ENCODE results near the gene MYLIP.
A peak's percentile ranks its signal among the peaks of the same experiment; 100 is the strongest.

Gene MYLIP

DNA sequence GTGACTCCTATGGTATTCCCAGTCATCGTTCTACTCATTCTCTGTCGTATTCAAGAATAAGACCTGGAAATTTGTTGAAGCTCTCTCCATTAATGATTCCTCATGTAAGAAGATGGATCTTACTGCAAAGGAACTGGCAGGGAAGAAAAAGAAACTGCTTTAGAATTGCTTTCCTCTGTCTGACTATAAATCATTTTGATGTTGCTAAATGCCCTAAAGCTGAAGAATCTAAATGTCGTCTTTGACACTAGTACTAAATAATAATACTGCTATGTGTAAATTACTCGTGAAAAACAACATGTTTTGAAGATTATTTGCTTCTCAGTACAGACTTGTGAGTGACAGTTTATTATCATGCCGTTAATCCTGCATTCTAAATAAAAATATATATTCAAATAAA lies 20.5 kb upstream of the MYLIP start:
- no peak for DNase-seq (ENCODE audit: low spot score)

DNA sequence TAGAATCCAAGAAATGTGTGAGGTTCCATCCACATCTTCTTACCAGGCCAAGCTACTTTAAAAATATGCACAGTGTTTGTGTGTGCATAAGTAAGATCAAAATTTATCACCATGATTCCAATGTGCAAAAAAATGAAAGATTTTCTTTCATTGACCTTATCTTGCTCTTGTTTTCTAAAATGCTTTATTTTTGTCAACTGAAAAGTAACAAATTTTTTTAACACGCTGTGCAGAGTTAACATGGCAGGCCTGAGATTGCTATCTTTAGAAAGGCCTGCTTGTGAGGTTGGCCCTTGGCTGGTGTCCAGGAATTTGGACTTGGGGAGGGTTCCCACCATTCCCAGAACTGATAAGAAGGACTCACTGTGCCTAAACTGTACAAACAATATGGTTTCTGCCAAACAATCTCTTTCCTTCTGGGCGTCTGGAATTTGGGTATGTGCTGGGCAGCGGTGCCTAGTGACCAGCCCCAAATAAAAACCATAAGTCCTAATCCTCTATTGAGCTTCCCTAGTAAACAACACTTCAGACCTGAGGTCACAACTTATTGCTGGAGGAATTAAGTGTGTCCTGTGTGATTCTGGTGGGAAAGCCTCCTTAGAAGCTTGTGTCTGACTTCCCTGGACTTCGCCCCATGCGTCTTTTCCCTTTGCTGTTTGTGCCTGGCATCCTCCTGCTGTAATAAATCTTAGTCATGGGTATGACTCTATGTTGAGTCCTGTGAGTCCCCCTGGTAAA lies 19.8 kb upstream of the MYLIP start:
- peak; percentile 43 for DNase-seq (ENCODE audit: low spot score)

GRCh38 chr6:16109659-16110305 lies 19.1 kb upstream of the MYLIP start:
- DNase-seq (ENCODE audit: low spot score), result no peak

GRCh38 chr6:16118825-16119224 lies 10.1 kb upstream of the MYLIP start:
- DNase-seq (ENCODE audit: low spot score), result no peak

DNA sequence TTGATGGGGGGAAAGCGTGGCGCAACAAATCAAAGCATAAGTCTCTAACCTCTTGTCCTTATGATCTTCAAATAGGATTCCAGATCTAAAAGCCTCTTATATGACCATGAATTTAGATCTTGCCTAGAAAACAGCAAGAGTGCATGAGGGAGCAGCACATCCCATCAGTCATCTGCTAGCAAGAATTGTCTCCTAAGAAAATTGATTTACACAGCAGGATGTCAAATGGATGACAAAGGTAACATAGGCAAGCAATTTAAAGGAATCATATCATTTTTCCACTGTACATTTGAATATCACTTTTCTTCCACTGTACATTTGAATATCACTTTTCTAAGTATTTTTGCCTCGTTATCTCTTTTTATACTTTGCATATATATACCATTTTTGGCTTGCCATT lies 7.5 kb upstream of the MYLIP start:
- DNase-seq (ENCODE audit: low spot score), result no peak

- DNase-seq (ENCODE audit: low spot score), result no peak
Observed at GRCh38 chr6:16122197-16122596, 6.7 kb upstream of the MYLIP start.

DNA sequence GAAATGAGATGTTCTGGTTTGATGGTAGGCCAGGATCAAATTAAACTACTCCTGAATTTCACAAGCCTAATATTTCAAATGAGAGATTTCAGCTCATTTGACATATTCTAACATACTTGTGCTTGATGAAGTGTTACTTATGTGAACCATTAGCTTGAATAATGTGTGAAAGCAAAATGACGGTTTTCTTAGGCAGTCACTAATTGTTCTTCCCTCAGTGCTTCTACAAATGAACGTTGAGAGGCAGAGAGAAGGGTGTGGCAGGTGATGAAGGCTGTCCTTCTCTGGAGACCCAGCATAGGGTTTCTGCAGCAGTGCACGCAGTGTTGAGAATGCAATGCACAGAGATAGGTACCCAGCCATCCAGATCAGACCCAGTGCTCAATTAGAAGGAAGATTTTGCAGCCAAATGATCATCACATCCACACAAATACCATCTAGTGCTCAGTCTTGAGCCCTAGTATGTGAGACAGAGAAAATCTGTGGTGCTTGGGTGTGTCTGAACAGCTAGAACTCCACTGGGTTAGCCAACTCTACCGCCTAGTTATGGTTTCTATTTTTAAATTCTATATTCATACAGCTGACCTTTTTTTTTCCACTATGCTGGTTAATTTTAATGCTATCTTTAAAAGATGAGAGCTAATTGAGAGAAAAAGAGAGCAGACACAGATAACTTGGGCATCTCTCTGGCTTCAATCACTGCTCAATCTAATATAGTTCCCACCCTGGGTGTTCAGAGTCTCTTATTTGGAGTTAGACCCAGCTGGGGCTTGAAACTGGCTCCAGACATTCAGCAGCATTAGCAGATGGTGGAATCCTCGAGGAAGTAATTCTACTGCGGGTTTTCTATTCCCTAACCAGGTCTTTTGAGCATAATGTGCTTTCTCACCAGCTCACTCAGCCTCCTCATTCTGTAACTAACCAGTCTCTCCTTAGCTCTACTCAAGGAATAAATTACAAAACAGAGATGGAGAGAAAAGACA lies 4.4 kb upstream of the MYLIP start:
- no peak for DNase-seq (ENCODE audit: low spot score)

- no peak for DNase-seq (ENCODE audit: low spot score)
Observed at GRCh38 chr6:16126056-16126455, 2.8 kb upstream of the MYLIP start.

- no peak for DNase-seq (ENCODE audit: low spot score)
Observed at GRCh38 chr6:16126861-16127260, 2.0 kb upstream of the MYLIP start.

DNA sequence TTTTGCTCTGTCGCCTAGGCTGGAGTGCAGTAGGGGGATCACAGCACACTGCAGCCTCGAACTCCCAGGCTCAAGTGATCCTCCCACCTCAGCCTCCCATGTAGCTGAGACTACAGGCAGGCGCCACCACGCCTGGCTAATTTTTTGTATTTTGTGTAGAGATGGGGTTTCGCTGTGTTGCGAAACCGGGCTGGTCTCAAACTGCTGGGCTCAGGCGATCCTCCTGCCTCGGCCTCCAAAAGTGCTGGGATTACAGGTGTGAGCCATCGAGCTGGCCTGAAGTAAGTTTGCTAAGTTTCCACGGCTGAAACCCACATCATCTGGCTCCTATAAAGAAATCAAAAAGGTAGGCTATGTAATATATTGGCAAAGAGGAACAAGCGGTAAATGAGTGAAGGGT lies 1.4 kb upstream of the MYLIP start:
- no peak for DNase-seq (ENCODE audit: low spot score)

- peak; percentile 71 for DNase-seq (ENCODE audit: low spot score)
Observed at GRCh38 chr6:16129623-16130401, 926 bp downstream of the MYLIP start.

- no peak for DNase-seq (ENCODE audit: low spot score)
Observed at GRCh38 chr6:16130437-16130891, 1.6 kb downstream of the MYLIP start.

DNA sequence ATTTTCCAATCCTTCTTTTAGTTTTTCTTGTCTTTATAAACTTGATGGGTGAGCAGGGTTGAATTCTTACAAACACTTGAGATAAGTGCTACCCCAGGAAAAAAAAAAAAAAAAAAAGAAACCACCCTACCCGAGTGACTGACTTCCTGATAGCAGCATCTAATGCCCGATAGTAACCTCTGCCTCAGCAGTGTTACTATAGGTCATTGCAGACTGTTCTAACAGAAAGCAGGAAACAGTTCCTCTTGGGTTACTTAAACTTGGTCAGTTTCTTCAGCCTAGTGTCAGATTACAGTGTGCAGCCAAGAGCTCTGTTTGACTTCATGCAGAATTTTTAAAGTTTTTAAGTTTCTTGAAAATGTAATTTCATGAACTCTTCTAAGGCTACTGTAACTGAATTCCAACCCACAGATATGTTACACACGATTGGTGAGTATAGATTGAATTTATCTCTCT lies 2.1 kb downstream of the MYLIP start:
- peak; percentile 89 for DNase-seq (ENCODE audit: low spot score)

- peak; percentile 66 for DNase-seq (ENCODE audit: low spot score)
Observed at GRCh38 chr6:16132909-16133308, 4.0 kb downstream of the MYLIP start.

DNA sequence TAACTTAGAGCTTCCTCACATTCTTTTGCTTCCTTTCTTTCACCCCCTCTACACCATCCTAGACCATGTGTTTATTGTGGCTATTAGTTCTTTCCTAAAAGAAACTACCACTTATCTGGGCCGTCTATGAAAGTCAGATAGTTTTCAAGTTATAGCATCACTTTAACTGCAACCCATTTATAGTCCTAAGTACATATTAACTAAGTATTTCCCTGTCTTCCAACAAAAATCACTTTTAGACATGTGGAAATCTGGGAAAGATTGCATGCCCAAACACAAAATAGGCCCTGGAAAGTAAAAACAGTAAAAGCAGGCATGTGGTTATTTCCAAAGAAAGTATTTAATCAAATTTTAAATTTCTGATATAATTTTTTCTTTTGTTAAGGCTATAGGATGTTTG lies 5.5 kb downstream of the MYLIP start:
- no peak for DNase-seq (ENCODE audit: low spot score)

DNA sequence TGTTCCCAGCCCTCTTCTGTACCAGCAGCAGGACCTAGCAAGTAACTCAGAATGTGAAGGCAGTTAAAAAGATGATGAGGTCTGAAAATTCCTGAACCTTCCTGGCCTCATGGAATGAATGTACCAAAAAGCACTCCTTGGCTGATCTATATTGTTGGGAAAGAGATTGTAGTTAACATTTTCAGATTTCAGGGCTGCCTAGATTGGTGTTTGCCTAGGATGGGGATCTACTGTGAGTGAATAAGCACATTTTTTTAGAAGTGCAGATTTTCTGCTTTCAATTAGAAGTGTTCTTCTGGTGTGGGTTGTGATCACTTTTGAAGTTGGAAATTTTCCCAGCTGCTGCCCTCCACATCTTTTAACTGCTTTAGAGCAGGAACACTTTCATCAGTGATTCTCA lies 6.2 kb downstream of the MYLIP start:
- DNase-seq (ENCODE audit: low spot score), result peak; percentile 61

GRCh38 chr6:16136091-16136490 lies 7.2 kb downstream of the MYLIP start:
- DNase-seq (ENCODE audit: low spot score), result no peak

DNA sequence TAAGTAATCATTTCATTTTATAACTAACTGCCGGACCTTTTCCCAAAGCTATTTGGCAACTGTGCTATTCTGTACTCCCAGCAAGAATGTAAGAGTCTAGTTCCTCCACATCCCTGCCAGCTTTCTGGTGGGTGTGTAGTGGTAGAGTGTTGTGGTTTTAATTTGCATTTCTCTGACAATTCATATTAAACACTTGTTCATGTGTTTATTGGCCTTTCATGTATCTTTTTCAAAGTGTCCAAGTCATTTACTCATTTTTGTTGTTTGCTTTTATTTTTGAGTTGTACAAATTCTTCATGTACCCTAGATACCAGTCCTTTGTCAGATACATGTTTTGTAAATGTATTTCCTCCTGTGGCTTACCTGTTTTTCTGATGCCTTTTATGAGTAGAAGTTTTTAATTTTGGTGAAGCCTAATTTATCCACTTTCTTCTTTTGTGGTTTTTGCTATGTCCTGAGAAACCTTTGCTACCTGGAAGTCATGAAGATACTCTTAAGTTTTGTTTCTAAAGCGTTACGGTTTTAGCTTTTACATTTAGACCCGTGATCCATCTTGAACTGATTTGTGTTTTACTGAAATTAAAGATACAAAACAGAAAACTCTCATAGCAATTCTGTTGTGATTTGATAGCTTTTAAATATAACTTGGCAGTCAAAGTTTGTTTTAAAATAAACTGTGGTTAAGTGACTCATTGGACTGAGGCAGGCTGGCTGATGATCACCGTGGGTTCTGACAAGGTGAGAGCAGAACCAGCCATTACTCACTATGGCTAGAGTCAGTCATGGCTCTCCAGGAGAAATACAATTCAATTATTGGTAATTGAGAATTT lies 8.0 kb downstream of the MYLIP start:
- DNase-seq (ENCODE audit: low spot score), result peak; percentile 49

DNA sequence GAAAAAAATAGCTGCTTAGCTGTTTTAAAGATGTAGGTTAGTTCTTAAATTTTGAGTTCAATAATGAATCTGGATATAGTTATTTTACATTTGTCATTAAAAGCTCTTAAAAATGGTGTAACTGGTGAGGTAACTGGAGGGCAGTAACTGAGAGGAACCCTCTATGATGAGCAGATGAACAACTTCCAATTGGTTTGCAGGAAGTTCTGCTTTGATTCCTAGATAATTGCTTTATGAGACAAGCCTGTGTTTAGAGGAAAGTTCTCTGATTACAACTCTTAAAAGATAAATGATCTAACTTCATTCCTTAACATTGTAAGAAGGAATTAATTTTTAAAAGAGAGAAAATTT lies 8.5 kb downstream of the MYLIP start:
- DNase-seq (ENCODE audit: low spot score), result no peak

- no peak for DNase-seq (ENCODE audit: low spot score)
Observed at GRCh38 chr6:16139556-16139955, 10.7 kb downstream of the MYLIP start.

DNA sequence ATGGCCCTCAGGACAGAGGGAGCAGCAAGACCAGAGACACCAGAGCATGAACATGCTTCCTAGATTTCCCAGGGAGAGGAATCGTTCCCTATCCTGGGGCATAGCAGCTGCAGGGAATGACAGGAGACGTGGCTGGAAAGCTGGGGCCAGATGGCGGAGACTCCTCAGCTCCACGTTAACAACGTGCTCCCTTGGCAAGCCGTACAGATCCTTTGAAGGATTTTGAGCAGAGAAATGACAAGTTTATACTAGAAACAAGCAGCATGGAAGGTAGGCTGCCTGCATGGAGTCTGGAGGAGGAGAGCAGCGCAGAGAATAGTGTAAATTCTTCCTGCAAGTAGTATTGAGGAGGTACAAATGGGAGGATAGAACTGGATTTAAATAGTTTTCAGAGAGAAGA lies 11.7 kb downstream of the MYLIP start:
- DNase-seq (ENCODE audit: low spot score), result no peak

Data from hematopoietic multipotent progenitor cell treated with erythropoietin and hydrocortisone succinate and interleukin-3 and kit ligand, for 17 days (in vitro differentiated cells).